Activated T-helper 1 cell treated with Interleukin-2 at 50 U/mL for 16 hours (primary cell): ENCODE measurements around the gene BCO1.
"Not testable (repeated sequence)": the region's sequence is repeated elsewhere in the genome, so short reads cannot be mapped to it uniquely, and the experiment has no call there.

Experiments
- DNase-seq: peaks from one replicate; pipeline ENCODE4 v3.0.0-alpha.2; 2020; ENCODE audit warnings: low read depth

Gene BCO1, protein sequence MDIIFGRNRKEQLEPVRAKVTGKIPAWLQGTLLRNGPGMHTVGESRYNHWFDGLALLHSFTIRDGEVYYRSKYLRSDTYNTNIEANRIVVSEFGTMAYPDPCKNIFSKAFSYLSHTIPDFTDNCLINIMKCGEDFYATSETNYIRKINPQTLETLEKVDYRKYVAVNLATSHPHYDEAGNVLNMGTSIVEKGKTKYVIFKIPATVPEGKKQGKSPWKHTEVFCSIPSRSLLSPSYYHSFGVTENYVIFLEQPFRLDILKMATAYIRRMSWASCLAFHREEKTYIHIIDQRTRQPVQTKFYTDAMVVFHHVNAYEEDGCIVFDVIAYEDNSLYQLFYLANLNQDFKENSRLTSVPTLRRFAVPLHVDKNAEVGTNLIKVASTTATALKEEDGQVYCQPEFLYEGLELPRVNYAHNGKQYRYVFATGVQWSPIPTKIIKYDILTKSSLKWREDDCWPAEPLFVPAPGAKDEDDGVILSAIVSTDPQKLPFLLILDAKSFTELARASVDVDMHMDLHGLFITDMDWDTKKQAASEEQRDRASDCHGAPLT

DNA sequence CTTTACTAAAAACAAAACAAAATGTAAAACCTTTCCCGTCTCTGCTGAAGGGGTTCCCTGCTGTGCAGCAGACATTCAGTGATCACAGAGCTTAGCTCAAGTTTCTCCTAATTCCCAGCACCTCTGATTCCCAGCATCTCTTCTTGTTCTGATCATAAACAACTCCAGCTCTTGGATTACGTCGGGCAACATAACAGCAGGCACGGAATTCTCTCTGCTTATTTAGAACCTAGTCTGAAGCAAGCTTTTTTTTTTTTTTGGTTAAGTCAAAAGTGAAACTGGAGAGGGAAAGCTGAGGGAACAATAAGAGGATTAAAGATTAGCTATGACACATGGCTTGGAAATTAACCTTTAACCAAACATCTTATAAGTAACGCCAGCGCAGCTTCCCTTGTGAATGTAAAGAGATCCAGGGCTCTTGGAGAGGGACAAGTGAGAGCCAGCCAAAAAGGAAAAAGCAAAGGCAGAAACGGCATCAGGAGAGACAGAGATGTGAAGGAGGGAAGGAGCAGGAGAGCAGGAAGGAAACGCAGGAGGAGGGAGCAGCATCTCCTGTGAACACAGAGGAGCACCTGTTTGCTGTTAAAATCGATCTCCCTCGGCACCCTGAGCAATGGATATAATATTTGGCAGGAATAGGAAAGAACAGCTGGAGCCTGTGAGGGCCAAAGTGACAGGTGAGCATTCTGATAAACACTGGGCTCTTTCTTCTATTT, at the start of gene BCO1:
BCO1 (plus strand) TSS at position 394 of the 716 bp plus-strand sequence; CDS start at position 614, 220 bp downstream.
- DNase-seq, result no peak

DNA sequence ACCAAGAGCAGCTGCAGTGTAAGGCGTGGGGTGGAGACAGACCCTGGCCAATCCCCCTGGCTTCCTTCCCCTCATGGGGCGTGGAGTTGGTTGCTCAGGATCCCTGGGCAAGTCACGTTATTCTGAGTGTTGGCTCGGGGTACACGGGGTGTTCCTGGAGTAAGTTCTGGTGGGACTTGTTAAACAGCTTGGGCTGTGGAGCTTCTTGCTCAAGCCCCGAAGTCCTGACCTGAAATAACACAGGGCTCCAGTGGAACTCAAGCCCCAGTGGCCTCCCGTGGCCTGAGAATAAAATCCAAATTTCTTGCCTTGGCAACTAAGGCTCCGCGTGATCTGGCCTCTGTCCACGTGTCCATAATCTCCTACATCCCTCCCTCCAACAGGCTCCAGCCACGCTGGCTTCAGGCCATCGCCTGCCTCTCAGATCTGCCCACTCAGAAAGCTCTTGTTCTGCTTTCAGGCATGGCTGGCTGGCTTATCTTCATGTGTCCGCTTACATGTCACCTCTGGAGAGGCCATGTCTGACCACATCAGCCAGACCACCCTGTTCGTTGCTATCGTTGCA, 49.3 kb upstream of the BCO1 start:
- DNase-seq, result no peak

DNA sequence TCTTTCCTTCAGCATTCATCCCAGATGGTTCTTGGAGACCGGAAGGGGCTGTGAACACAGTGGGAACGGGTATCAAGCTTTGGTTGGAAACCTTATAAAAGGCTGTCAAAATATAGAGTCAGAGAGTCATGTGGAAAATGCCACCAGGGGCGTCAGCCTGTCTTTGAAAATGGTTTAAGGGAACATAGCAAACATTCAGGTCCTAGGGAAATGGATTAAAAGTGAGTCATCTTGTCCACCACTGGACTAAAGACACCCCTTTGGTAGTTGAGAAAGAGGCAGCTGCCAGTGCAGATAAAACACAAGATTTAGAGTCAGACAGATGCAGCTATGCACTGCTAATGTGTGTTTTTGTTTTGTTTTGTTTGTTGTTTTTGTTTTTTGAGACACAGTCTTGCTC, 47.8 kb upstream of the BCO1 start:
- DNase-seq, result no peak

DNA sequence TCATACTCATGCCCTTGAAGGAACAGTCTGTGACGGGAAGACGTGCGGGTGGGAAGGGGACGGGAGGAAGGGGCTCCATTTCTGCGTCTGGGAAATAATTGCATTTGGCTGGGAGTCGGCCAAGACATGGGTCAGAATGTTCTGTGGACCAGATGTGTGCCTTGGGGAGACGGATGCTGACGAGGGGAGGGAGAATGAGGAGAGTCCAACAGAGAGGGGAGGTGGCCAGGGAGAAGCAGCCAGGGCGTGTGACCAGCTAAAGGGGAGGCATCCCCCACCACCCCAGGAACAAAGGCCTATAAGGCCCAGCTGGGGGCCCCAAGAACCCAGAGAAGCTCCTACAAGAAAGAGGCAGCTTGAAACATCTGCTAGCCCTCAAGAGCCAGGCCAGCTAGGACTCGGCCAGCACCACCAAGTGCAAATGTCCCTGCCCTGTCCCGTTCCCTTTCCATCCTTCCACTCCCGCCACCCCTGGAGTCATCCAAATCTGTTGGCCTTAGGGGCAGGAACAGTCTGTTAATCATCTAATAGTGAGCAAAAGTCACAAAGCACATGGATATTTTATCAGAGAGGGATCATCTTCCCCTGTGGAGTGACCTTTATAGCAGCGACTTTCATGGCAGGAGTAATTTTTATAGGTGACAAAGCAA, 42.5 kb upstream of the BCO1 start:
- no peak for DNase-seq

DNA sequence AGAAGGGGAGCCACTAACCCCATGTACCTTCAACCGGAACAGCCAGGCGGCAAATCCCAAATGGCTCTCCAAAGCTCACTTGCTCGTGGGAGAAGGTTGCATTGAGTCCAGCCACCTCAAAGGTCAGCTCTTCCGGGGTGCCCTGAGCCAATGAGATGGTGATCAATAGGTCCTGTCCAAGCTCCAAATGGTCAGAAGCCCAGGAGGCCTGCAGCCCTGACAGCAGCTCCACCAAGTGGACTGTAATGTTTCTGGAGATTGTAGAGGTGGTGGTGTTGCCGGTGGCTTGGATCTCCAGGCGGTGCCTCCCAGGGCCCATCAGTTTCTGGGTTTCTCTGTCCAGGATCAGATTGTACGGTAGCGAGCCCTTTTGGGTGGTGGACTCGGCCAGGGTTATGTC, 39.9 kb upstream of the BCO1 start:
- no peak for DNase-seq

DNA sequence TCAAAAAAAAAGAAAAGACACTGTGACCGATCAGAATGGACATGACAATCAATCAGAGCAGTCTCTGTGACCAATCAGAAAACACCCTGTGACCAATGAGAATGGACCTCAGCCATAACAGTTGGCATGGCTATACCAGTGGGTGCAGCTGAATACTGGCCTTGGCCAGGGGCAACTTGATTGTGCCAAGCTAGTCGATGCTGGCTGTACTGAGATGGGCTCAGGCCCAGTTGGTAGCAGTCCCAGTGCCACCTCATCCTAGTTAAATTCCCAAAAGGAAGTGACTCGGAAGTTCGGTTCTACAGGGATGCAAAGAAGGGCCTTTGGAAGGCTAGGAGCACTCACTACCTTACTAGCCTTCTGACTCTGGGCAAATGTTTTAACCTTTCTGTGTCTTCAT, 37.2 kb upstream of the BCO1 start:
- DNase-seq, result no peak

DNA sequence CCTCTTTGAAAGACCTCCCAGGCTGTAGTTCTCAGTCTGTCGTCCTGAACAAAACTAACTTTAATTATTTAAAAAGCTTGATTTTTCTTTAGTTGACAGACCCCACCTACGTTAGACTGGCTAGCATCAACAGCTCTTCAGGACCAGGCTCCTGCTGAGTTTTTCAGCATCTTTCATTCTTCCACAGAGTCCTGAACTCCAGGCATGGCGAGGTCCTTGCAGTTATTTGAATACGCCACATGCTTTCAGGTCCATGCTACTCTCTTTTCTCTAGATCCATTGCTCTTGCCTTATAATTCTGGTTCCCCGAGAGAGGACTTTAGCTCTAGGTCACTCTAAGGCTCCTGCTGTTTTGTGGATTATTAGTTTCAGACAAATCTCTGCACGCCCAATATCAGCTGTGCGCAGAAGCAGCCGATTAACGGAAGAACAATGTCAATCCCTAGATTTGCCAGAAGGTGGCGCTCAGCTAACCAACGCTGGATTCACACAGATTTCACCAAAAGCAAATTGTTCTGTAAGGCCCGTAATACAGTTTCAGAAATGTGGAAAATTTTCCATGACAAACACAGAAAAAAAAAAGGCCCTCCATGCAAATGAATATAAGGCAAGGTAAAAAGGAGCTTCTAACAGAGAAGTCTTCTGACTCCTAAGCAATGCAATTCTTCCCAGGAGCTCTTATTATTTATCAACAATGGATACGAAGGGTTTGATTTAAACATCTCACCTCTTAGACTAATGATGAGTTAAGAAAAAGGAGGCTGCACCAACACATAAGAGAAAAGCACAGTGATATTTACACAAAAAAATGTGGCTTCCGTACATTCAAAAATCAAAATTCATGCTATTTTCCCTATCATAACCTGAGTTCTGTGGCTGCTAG, 33.5 kb upstream of the BCO1 start:
- no peak for DNase-seq

DNA sequence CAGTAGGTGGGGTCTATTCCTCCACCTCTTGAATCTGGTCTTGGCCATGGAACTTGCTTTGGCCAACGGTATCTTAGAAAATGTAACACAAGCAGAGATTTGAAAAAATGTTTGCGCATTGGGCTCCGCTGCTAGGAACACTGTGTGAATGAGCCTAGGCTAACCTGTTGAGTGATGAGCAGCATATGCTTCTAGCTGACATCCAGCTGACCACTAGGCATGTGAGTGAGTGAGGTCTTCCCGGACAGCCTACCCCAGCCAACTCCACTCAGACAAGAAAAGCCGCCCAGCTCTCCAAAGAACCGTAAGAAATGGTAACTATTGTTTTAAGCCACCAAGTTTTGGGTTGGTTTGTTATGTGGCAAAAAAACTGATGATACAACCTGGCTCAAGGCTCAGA, 31.4 kb upstream of the BCO1 start:
- no peak for DNase-seq

DNA sequence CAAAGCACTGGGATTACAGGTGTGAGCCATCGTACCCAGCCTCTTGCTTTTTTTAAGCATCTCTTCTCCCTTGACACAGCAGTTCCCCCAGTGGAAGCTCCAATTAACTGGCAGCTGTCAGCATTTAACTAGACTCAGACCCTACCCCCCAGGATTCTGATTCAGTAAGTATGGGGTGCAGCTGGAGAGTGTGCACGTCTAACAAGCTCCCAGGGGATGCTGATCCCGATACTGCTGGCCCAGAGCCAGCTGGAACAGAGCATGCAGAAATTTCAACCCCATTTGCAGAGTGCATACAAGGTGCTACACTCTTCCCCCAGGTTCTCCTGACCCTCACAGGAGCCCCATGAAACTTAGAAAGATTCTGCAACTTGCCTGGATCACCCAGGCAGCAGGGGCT, 27.7 kb upstream of the BCO1 start:
- no peak for DNase-seq

DNA sequence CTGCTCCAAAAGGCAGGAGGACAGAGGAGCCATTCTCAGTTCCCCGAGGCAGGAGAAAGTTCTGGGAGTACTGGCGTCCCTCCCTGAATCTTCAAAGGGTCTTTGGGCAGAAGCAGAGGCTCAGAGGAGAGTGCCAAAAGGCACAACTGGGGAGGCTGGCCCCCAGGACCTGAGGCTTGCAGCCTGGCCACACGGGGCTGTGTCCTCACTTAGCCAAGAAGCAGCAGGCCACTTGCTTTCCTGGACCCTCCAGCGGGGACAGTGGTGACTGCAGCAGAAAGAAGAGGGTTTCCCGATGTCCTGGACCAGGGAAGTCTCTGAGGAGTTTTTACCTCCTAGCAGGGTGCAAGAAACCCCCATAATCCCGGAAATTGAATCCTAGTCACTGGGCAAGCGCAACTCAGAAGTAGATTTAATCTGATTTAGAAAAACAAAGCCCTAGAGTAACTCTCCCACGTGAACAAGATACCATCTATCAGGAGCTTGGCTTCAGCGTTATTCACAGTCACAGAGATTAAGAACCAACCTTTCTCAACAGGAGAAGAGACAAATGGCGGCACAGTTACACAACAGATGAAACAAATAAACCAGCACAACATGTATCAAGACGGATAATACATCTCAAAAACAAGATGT, 25.5 kb upstream of the BCO1 start:
- no peak for DNase-seq

DNA sequence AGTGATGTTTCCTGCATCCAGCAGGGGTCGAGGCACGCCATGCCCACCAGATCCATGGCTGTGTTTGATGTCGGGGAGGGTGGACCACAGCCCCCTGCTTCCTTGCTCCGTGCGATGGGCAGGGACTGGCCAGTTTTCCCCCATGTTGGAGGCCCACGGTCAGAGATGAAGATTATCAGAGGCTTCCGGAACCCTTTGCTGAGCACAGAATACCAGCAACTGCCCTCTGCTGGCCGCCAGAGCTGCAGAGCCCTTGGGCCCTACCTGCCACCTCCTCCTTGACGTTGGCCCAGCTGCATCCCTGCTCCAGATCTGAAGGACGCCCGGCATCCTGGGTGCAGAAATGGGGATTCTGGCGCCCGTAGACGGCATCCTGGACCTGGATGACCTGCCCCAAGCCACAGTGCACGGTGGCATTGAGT, 23.7 kb upstream of the BCO1 start:
- DNase-seq, result no peak

DNA sequence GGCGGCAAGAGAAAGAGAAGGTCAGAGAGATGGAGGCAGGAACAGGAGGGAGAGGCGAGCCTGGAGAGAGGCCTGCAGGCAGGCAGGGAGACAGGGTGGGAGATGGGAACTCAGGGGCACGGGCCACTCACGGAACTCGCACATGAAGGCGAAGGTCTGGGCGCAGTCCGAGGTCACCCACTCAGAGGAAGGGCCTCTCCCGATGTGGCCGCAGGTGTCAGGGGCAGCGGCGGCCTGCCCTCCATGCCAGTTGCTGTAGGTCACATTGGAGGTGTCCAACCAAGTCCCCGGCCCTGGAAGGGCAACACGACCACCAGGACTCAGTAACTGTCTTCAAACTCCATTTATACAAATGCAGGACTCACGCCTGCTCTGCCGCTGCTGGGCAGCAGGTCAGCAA, 22.4 kb upstream of the BCO1 start:
- no peak for DNase-seq

DNA sequence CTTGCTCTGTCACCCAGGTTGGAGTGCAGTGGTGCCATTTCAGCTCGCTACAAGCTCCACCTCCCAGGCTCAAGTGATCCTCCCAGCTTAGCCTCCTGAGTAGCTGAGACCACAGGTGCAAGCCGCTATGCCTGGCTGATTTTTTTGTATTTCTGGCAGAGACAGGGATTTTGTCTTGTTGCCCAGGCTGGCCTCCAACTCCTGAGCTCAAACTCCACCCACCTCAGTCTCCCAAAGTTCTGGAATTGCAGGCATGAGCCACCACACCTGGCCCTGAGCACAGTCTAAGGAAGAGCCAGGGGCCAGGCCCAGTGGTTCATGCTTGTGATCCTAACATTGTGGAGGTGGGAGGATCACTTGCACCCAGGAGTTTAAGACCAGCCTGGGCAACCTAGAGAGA, 21.8 kb upstream of the BCO1 start:
- no peak for DNase-seq

DNA sequence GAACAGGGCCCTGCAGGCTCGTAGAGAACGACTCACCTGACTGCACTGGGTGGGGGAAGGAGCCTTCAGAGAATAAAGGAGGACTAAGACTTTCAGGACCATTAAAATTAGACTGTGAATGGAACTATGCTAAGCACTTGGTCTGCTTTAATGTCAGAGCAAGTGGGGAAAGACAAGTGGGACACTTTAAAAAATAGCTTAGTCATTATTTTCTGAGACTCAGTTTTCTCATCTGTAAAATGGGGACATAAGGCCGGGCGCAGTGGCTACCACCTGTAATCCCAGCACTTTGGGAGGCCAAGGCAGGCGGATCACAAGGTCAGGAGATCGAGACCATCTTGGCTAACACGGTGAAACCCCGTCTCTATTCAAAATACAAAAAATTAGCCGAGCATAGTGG, 19.3 kb upstream of the BCO1 start:
- no peak for DNase-seq

DNA sequence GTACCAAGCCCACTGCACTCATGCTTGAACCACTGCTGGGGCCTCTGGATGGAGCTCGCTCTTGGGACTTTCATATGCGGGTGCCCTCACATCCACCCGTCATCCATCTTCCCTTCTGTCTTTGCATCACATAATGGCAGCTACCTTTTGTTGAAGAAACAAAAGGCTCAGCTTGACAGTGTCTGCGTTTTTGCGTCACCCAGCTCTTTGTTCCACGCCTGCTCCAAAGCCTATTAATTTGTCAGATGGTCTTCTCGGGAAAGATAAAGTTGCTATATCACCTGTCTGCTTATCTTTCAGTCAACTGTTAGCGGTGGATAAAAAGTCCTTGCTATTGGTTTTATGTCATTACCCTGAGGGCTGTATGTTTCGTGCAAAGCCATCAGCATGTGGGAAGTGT, 18.1 kb upstream of the BCO1 start:
- no peak for DNase-seq

DNA sequence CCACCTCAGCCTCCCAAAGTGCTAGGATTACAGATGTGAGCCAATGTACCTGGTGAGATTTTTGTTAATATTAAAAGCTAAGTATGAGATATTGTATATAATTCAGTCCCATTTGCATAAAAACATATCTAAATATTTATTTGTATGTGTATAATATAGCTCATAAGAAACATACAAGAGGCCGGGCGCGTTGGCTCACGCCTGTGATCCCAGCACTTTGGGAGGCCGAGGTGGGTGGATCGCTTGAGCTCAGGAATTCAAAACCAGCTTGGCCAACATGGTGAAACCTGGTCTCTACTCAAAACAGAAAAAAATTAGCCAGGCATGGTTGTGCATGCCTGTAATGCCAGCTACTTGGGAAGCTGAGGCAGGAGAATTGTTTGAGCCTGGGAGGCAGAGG, 16.8 kb upstream of the BCO1 start:
- no peak for DNase-seq

DNA sequence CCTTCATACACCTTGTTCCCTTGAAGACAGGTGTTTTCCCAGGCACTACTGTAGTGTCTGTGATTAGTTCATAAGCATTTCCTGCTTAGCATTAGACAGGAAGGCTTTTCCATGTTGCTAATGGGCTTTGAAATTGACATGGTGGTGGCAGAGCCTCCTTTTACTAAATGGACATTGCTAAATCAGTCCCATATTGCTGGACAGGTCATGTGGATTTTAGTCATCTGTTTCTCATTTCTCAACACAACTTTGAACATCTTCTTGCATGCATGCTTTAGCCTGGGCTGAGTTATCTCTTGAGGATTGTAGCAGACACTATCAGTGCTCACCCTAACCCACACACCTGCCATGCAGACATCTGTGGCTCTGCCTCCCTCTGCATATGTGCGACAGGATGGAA, 13.7 kb upstream of the BCO1 start:
- DNase-seq, result no peak

DNA sequence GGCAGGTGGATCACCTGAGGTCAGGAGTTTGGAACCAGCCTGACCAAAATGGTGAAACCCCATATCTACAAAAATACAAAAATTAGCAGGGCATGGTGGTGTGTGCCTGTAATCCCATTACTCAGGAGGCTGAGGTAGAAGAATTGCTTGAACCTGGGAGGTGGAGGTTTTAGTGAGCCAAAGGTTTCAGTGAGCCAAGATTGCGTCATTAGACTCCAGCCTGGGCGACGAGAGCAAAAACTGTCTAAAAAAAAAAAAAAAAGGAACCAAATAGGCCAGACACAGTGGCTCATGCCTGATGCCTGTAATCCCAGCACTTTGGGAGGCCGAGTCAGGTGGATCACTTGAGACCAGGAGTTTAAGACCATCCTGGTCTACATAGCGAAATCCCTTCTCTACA, 12.8 kb upstream of the BCO1 start:
- DNase-seq, result not testable (repeated sequence)

DNA sequence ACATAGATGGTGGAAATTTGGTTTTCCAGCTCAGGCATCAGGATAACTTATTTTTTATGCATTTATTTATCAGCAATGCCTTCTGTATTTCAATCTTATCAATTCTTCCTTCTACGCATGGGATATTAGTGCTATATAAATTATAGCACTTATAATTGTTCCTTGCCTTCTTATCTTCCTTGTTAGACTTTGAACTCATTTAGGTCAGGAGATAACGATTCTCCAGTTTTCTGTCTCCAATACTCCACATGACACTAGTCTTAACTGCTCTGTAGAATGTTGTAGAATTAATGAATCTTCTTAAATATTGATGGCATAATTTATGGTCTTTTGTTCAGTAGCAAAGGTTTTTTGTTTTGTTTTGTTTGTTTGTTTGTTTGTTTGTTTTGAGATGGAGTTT, 10.7 kb upstream of the BCO1 start:
- no peak for DNase-seq

DNA sequence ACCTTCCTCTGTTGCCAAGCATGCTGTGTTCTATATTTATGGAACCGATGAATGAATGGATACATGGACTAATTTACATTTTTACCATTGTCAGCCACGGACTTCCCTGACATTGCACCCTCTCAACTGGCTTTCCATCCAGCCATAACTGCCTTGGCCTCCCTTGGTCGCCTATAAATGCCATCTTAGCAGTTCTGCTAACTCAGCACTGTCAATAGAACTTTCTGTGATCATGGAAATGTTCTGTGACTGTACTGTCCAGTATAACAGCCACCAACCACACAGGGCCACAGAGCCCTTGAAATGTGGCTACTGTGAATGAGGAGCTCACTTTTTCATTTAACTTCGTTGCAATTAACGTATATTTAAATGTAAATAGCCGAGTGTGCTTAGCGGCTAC, 8.7 kb upstream of the BCO1 start:
- no peak for DNase-seq

DNA sequence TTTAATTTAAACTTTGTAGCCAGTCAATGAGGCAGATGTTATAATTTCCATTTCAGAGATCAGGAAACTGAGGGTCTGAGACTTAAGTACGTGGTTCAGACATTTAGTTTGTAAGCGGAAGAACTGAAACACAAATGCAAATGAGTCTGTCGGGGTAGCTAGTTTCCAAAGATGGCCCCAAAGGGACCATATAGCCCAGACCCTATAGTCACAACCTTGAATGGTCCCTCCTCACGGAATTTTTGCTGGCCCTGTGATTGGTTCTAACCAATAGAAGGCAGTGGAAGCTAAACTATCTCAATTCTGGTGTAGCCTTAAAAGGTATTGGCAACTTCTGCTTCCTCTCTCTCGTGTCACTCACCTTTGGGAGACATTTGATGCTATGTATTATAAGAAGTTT, 7.5 kb upstream of the BCO1 start:
- no peak for DNase-seq
